Mesangial cell (primary cell): ENCODE data around the gene R3HCC1L. TPM values are rescaled to one million over a fixed set of nuclear protein-coding genes. Genes with fewer than 3 reads are reported as not detected.

Source experiments
- total RNA-seq: library from RNA; depleted of rRNA; stranded (reverse); fragments of >200 nt; gene quantifications from 2 replicates; pipeline ENCODE4 v1.2.3, GENCODE V29; 2015

The R3HCC1L gene
- 5.2 and 6.2 TPM in 2 replicates for total RNA-seq

GRCh38 chr10:98134431-98135221 is at the start of gene R3HCC1L:
Gene R3HCC1L (plus strand): TSS chr10:98134657. CDS start chr10:98208115, 73,458 bp downstream.

GRCh38 chr10:98267894-98268693 is 133.6 kb downstream of the R3HCC1L start, which contains the start of gene LOXL4:
Gene LOXL4 (minus strand): TSS chr10:98268194. CDS start chr10:98263019, 5,175 bp downstream.

Other genes with a start within 250 kb of the R3HCC1L start
- 0.65 and 1.4 TPM in 2 replicates for gene CRTAC1, start 104.0 kb upstream of the R3HCC1L start, total RNA-seq
- 14.3 and 33.0 TPM in 2 replicates for gene LOXL4, start 133.5 kb downstream of the R3HCC1L start, total RNA-seq